Activated naive CD8-positive, alpha-beta T cell treated with anti-CD3 and anti-CD28 coated beads, Interleukin-2, amount 10 ng/mL, durations not matched to agents 7 days and 5 days (primary cell): Measurements from ENCODE around the gene KCTD4. TPM values are rescaled to one million over a fixed set of nuclear protein-coding genes. Genes with fewer than 3 reads are reported as not detected.
"Not testable (repeated sequence)": the region's sequence is repeated elsewhere in the genome, so short reads cannot be mapped to it uniquely, and the experiment has no call there.

Experiments
- ATAC-seq: fragments of 150-1000 bp; cut with Tn5 transposase; one replicate; pipeline ENCODE4 v1.10.0; 2021; ENCODE audit warnings: low read depth, moderate library complexity
- POLR2A ChIA-PET: fragments of 350-600 bp; sonication (Branson Sonifier 250); formaldehyde crosslinking; loops from one replicate; lab custom pipeline; 2021; ENCODE audit warnings: antibody characterized with exemption; lab: Charles Lee
- DNase-seq: peaks from one replicate; pipeline ENCODE4 v3.0.0; 2021
- H3K27ac Mint-ChIP-seq: one replicate; pipeline ENCODE4 v1.8.0; 2022; ENCODE audit warnings: mild to moderate bottlenecking, mixed read lengths
- H3K27me3 Mint-ChIP-seq: one replicate; pipeline ENCODE4 v1.8.0; 2022; ENCODE audit warnings: mild to moderate bottlenecking, moderate library complexity, mixed read lengths
- H3K36me3 Mint-ChIP-seq: one replicate; pipeline ENCODE4 v1.8.0; 2021; ENCODE audit warnings: mild to moderate bottlenecking, mixed read lengths
- H3K4me1 Mint-ChIP-seq: one replicate; pipeline ENCODE4 v1.8.0; 2021; ENCODE audit warnings: mixed read lengths
- H3K4me3 Mint-ChIP-seq: one replicate; pipeline ENCODE4 v1.8.0; 2022; ENCODE audit warnings: mild to moderate bottlenecking, moderate library complexity, mixed read lengths
- H3K9me3 Mint-ChIP-seq: one replicate; pipeline ENCODE4 v1.8.0; 2021; ENCODE audit warnings: mixed read lengths
- total RNA-seq, 2 experiments: library from RNA; stranded (reverse); gene quantifications; one replicate each; pipeline ENCODE4 v1.2.3, GENCODE V29; 2021

KCTD4 gene
- not detected for total RNA-seq

- Mint-ChIP-seq H3K27ac (no peak within 1 kb of the TSS), H3K36me3 (peaks cover 17% of the 10 kb centered on the region), H3K9me3 (no peaks in the 10 kb centered on the region), H3K27me3 (no peaks in the 10 kb centered on the region), H3K4me3 (no peak within 1 kb of the TSS), H3K4me1 (peaks cover 7% of the 10 kb centered on the region)
- DNase-seq, result no peak
- POLR2A ChIA-PET, result no interaction called here
- ATAC-seq, result no peak
These were observed at the start of gene KCTD4 for GRCh38 chr13:45200701-45201232. KCTD4 (minus strand) TSS chr13:45201045; CDS start chr13:45194567, 6,478 bp downstream.

GRCh38 chr13:45249662-45250061 is 48.8 kb upstream of the KCTD4 start:
- Mint-ChIP-seq H3K36me3 (peaks cover 11% of the 10 kb centered on the region), H3K27me3 (no peaks in the 10 kb centered on the region), H3K4me3 (no peak overlapping the region), H3K4me1 (no peaks in the 10 kb centered on the region), H3K27ac (no peak overlapping the region), H3K9me3 (no peaks in the 10 kb centered on the region)
- DNase-seq (no peak), ATAC-seq (no peak)
- POLR2A ChIA-PET, result interaction anchor here (0.7 kb wide), 1 partner anchor 13 kb away, joined by 3 read pairs; no protein-coding TSS in a partner anchor

- H3K27me3 Mint-ChIP-seq, H3K27ac Mint-ChIP-seq, ATAC-seq, POLR2A ChIA-PET, H3K36me3 Mint-ChIP-seq, H3K4me3 Mint-ChIP-seq, DNase-seq, H3K9me3 Mint-ChIP-seq, H3K4me1 Mint-ChIP-seq: not testable (repeated sequence)
These were observed 43.9 kb upstream of the KCTD4 start for GRCh38 chr13:45244736-45245135.

- Mint-ChIP-seq H3K27ac (no peak overlapping the region), H3K9me3 (no peaks in the 10 kb centered on the region), H3K36me3 (peaks cover 3% of the 10 kb centered on the region), H3K27me3 (no peaks in the 10 kb centered on the region), H3K4me3 (no peak overlapping the region), H3K4me1 (no peaks in the 10 kb centered on the region)
- ATAC-seq (no peak), DNase-seq (no peak)
- POLR2A ChIA-PET, result no interaction called here
These were observed 42.2 kb upstream of the KCTD4 start for GRCh38 chr13:45243077-45243476.

GRCh38 chr13:45242524-45242923 is 41.7 kb upstream of the KCTD4 start:
- H3K27me3 Mint-ChIP-seq, result no peaks in the 10 kb centered on the region
- no peaks in the 10 kb centered on the region for H3K4me1 Mint-ChIP-seq
- H3K4me3 Mint-ChIP-seq, result no peak overlapping the region
- no peak overlapping the region for H3K27ac Mint-ChIP-seq
- H3K9me3 Mint-ChIP-seq, result no peaks in the 10 kb centered on the region
- POLR2A ChIA-PET, result no interaction called here
- ATAC-seq (no peak), DNase-seq (no peak)
- peaks cover 3% of the 10 kb centered on the region for H3K36me3 Mint-ChIP-seq

- no peaks in the 10 kb centered on the region for H3K27me3 Mint-ChIP-seq
- peaks cover 3% of the 10 kb centered on the region for H3K36me3 Mint-ChIP-seq
- POLR2A ChIA-PET, result no interaction called here
- H3K27ac Mint-ChIP-seq, result no peak overlapping the region
- no peaks in the 10 kb centered on the region for H3K4me1 Mint-ChIP-seq
- ATAC-seq, result no peak
- H3K9me3 Mint-ChIP-seq, result no peaks in the 10 kb centered on the region
- no peak for DNase-seq
- no peak overlapping the region for H3K4me3 Mint-ChIP-seq
These were observed 41.2 kb upstream of the KCTD4 start for GRCh38 chr13:45242070-45242469.

GRCh38 chr13:45240143-45240542 is 39.3 kb upstream of the KCTD4 start:
- no peaks in the 10 kb centered on the region for H3K27me3 Mint-ChIP-seq
- DNase-seq (no peak), ATAC-seq (no peak)
- H3K9me3 Mint-ChIP-seq, result no peaks in the 10 kb centered on the region
- POLR2A ChIA-PET, result interaction anchor here (0.7 kb wide), 1 partner anchor 209 kb away, joined by 3 read pairs; no protein-coding TSS in a partner anchor
- no peak overlapping the region for H3K27ac Mint-ChIP-seq
- peaks cover 1% of the 10 kb centered on the region for H3K4me1 Mint-ChIP-seq
- peaks cover 1% of the 10 kb centered on the region for H3K36me3 Mint-ChIP-seq
- no peak overlapping the region for H3K4me3 Mint-ChIP-seq

GRCh38 chr13:45238945-45239795 is 38.3 kb upstream of the KCTD4 start:
- no peaks in the 10 kb centered on the region for H3K27me3 Mint-ChIP-seq
- H3K36me3 Mint-ChIP-seq, result peaks cover 1% of the 10 kb centered on the region
- POLR2A ChIA-PET, result interaction anchor here (0.7 kb wide), 1 partner anchor 208 kb away, joined by 3 read pairs; no protein-coding TSS in a partner anchor

GRCh38 chr13:45232591-45232990 is 31.7 kb upstream of the KCTD4 start:
- Mint-ChIP-seq H3K27ac (no peak overlapping the region), H3K36me3 (peaks cover 10% of the 10 kb centered on the region), H3K4me1 (peaks cover 1% of the 10 kb centered on the region), H3K4me3 (no peak overlapping the region), H3K27me3 (no peaks in the 10 kb centered on the region), H3K9me3 (peaks cover 2% of the 10 kb centered on the region)
- ATAC-seq (no peak), DNase-seq (no peak)
- POLR2A ChIA-PET, result no interaction called here

More at GRCh38 chr13:45238945-45239795, 38.3 kb upstream of the KCTD4 start:
- no peak for DNase-seq
- peaks cover 1% of the 10 kb centered on the region for H3K4me1 Mint-ChIP-seq
- no peaks in the 10 kb centered on the region for H3K9me3 Mint-ChIP-seq
- H3K4me3 Mint-ChIP-seq, result no peak overlapping the region
- H3K27ac Mint-ChIP-seq, result no peak overlapping the region
- ATAC-seq, result no peak

- peaks cover 1% of the 10 kb centered on the region for H3K4me1 Mint-ChIP-seq
- no peak for DNase-seq
- peaks cover 2% of the 10 kb centered on the region for H3K9me3 Mint-ChIP-seq
- POLR2A ChIA-PET, result no interaction called here
- no peaks in the 10 kb centered on the region for H3K27me3 Mint-ChIP-seq
- no peak overlapping the region for H3K27ac Mint-ChIP-seq
- no peak for ATAC-seq
- peaks cover 10% of the 10 kb centered on the region for H3K36me3 Mint-ChIP-seq
- no peak overlapping the region for H3K4me3 Mint-ChIP-seq
These were observed 30.9 kb upstream of the KCTD4 start for GRCh38 chr13:45231722-45232121.

- peaks cover 1% of the 10 kb centered on the region for H3K4me1 Mint-ChIP-seq
- no peaks in the 10 kb centered on the region for H3K27me3 Mint-ChIP-seq
These were observed 30.5 kb upstream of the KCTD4 start for GRCh38 chr13:45231305-45231704.

GRCh38 chr13:45229172-45229571 is 28.3 kb upstream of the KCTD4 start:
- H3K36me3 Mint-ChIP-seq, result peaks cover 11% of the 10 kb centered on the region
- H3K4me3 Mint-ChIP-seq, result no peak overlapping the region
- no peak overlapping the region for H3K27ac Mint-ChIP-seq
- POLR2A ChIA-PET, result no interaction called here
- ATAC-seq (no peak), DNase-seq (no peak)
- no peaks in the 10 kb centered on the region for H3K4me1 Mint-ChIP-seq
- H3K27me3 Mint-ChIP-seq, result no peaks in the 10 kb centered on the region
- H3K9me3 Mint-ChIP-seq, result peaks cover 2% of the 10 kb centered on the region

More at GRCh38 chr13:45231305-45231704, 30.5 kb upstream of the KCTD4 start:
- ATAC-seq (no peak), DNase-seq (no peak)
- no peak overlapping the region for H3K27ac Mint-ChIP-seq
- POLR2A ChIA-PET, result no interaction called here
- peaks cover 2% of the 10 kb centered on the region for H3K9me3 Mint-ChIP-seq
- no peak overlapping the region for H3K4me3 Mint-ChIP-seq
- peaks cover 10% of the 10 kb centered on the region for H3K36me3 Mint-ChIP-seq

- Mint-ChIP-seq H3K36me3 (peaks cover 14% of the 10 kb centered on the region), H3K9me3 (peaks cover 2% of the 10 kb centered on the region), H3K27me3 (no peaks in the 10 kb centered on the region), H3K4me3 (no peak overlapping the region), H3K27ac (no peak overlapping the region), H3K4me1 (no peaks in the 10 kb centered on the region)
- DNase-seq, result no peak
- POLR2A ChIA-PET, result interaction anchor here (0.7 kb wide), 1 partner anchor 182 kb away, joined by 3 read pairs; no protein-coding TSS in a partner anchor
- ATAC-seq, result no peak
These were observed 27.2 kb upstream of the KCTD4 start for GRCh38 chr13:45228002-45228401.

- ATAC-seq, result no peak
- H3K4me3 Mint-ChIP-seq, result no peak overlapping the region
- H3K9me3 Mint-ChIP-seq, result peaks cover 2% of the 10 kb centered on the region
- no peaks in the 10 kb centered on the region for H3K27me3 Mint-ChIP-seq
- H3K36me3 Mint-ChIP-seq, result peaks cover 14% of the 10 kb centered on the region
- POLR2A ChIA-PET, result no interaction called here
- DNase-seq, result no peak
- no peak overlapping the region for H3K27ac Mint-ChIP-seq
- H3K4me1 Mint-ChIP-seq, result no peaks in the 10 kb centered on the region
These were observed 25.2 kb upstream of the KCTD4 start for GRCh38 chr13:45226024-45226423.
